GM21723 (cell line): Measurements from ENCODE around the gene MBD3L2B.

Source experiments
- ATAC-seq: cut with Tn5 transposase; IDR thresholded peaks from one replicate; pipeline ENCODE4 v1.9.1; 2021; ENCODE audit warnings: mild to moderate bottlenecking, moderate library complexity; ENCODE audit not compliant: unreplicated experiment

The MBD3L2B gene

DNA sequence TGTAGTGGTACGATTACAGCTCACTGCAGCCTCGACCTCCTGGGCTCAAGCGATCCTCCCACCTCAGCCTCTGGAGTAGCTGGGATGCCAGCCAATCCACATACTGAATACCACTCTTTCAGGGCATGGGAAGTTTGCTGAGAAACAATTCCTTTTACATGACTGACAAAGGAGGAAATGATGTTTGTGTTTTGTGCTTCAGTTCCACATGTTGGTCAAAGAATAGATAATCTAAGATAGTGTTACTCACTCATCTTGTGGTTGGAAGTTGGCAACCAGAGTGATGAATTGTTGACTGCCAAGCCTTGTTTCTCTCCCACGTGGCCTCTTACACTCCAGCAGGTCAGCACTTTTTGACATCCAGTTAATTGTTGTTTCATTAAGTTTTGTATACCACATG, 7.6 kb downstream of the MBD3L2B start:
- ATAC-seq: no peak

DNA sequence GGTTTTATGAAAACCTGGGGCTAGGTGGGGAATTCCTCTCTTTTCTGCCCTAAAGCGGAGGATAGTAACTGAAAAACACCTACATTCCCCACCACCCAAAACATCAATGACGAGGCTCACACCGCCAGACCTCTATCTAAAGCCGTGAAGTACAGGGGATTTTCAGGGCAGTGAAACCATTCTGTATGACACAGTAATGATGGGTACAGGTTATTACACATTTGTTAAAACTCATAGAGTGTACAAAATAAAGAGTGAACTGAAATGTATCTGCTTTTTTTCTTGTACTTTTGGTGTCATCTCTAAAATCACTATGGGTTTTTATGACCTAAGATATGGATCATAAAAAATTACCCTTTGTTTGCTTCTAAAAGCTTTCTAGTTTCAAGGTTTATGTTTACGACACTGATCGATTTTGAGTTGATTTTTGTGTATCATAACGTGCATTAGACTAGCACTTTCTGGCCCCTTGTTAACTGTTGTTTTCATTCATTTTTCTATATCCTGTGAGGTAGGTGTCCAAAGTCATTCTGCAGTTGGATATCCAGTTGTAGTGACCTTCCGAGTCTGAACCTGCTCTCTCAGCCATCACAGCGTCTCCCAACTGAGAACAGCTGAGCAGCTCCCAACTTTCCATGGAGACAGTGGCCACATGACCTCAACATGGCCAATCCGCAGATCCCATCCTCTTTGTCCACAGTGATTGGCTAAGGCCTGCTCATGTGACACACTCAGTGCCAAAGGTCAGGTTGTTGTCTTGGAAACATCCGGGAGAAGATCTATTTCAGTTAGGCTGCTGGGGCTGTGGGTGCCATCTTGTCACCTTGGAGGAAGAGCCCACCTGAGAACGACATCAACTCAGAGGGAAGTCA, 10.3 kb downstream of the MBD3L2B start:
- ATAC-seq: no peak

DNA sequence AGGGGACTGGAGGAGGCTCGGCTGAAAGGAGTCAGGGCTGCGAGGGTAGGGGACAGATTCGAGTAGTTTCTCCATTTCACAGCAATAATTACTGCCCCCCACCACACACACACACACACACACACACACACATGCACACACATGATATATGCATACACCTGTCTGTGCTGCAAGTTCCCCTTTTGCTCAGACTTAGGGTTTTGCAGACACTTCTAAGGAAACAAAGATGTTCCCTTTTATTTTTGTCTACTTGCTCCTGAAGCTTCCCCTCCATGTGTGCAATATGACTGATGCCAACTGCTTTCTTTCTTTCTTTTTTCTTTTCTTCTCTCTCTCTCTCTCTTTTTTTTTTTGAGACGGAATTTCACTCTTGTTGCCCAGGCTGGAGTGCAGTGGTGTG, 13.4 kb downstream of the MBD3L2B start:
- no peak for ATAC-seq

DNA sequence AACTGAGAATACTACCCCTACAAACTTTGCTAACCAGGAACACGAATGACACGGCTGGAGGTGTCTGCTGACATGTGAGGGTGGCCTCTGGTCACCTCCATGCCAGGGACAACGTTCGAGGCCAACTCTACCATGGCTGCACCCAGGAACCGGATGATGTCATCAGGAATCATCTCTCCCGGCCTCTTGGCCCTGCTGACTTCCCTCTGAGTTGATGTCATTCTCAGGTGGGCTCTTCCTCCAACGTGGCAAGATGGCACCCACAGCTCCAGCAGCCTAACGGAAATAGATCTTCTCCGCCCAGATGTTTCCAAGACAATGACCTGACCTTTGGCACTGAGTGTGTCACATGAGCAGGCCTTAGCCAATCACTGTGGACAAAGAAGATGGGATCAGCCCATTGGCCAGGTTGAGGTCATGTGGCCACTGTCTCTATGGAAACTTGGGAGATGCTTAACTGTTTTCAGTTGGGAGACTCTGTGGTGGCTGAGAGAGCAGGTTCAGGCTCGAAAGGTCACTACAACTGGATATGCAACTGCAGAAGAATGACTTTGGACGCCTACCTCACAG, 15.0 kb downstream of the MBD3L2B start:
- ATAC-seq: no peak

DNA sequence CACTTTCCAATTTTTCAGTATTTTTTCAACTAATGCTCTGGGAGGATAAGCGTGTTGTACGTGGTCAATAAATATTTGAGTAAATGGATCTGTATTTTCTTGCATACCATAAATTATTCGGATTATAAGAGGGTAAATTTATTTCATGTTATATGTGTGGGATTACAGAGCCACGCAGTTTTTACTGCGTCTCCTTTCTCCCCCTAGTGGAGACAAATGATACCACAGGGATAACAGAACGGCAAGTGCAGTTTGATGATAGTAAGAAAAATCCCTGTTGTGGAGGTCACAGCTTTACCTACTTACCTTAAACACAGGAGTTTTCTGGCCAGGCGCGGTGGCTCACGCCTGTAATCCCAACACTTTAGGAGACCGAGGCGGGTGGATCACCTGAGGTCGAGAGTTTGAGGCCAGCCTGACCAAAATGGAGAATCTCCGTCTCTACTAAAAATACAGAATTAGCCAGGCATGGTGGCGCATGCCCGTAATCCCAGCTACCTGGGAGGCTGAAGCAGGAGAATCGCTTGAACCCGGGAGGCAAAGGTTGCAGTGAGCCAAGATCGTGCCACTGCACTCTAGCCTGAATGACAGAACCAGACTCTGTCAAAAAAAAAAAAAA, 16.8 kb downstream of the MBD3L2B start:
- no peak for ATAC-seq

DNA sequence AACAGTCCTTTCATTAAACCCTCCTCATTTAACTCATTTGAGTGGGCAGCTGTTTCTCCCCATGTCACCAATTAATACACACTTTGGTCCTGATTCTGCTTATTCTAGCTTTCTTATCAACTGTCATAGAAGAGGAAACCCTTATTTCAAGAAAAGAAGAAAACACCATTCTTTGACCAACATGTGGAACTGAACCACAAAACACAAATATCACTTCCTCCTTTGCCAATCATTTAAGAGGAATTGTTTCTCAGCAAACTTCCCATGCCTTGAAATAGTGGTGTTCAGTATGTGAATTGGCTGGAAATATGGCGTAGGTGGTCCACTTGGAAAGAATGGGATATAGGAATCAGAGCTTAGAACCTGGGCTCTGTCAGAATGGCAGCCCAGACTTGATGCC, 20.4 kb downstream of the MBD3L2B start:
- no peak for ATAC-seq

DNA sequence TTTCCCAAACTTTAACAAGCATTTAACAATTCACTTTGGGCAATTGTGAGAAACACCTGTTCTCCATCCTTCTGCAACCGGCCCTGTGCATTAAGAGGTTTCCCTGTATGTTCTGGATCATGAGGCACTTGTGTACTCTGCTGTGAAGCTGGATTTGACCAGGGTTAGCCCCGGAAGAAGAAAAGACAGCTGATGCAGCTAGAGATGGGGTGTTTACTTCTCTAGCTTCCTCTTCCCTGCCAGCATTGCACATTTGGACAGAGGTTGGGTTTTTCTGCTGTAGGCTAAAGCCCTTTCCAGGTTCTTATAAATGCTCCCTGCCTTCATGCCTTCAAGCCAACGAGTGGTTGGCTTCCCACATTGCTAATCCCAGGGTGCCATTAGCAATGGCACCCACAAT, 20.9 kb downstream of the MBD3L2B start:
- no peak for ATAC-seq

DNA sequence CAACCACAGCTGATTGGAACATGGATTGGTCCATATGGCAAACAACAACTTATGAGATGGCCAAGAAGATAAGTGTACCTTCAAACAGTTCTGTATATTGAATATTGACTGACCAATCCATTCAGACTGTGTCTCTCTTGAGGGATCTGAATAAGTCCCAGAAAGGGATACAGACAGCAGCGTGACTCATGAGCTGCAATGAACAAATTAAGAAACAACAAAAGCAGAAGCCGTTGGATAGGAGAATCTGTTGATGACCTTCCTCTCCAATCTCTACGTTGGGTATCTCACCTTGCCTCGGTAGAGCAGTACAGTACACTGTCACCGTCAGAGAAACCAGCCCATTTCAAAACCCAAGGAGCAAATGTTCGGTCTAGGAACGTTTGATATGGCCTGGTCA, 21.3 kb downstream of the MBD3L2B start:
- ATAC-seq: no peak

DNA sequence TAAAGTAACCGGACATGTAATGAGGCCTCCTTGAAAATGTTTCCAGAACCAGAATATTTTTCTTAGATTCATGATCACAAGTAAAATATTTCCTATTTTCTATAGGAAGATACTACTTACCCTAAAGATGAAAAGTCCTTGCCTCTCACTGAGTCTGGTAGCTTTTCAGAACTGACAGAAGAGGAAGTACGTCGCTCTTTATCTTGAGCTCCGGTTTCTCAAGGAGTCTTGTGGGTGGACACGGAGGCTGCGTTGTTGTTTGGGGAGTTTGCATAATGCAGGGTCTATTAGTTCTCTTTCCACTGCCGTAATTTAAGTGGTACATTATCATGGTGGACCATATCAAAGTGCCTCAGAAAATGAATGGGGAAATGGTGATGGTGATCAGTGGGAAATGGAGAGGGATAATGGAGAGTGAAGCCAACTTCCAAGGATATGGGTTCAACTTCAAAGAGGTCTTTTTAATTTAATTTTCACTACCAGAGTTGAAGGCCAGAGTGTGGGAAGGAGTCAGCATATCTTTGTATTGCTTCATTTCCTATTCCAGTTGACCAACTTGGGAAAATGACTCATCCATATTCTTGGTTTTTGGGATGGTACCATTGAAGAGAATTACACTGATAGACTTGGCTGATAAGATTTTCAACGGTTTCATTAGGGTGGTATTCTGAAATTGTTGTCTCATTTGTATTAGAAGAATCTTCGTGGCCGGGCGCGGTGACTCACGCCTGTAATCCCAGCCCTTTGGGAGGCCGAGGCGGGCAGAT, 23.4 kb downstream of the MBD3L2B start:
- no peak for ATAC-seq

DNA sequence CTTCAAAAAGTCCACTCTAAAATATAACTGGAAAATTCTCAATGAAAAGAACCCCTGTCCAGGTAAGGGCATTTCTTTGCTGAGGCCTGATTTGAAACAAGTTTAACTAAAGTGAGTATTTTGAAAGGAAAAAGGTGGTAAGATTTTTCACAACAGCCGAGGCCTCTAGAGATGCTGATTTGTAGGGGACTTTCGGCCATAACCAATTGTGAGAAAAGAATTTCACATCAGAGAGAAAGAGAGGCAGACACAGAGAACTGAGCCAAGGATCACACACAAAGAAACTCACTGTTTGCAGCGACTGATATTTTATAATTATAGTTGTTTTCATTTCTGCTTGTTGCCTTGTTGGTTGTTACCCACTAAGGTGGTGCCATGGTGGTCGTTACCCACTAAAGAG, 24.4 kb downstream of the MBD3L2B start:
- no peak for ATAC-seq

DNA sequence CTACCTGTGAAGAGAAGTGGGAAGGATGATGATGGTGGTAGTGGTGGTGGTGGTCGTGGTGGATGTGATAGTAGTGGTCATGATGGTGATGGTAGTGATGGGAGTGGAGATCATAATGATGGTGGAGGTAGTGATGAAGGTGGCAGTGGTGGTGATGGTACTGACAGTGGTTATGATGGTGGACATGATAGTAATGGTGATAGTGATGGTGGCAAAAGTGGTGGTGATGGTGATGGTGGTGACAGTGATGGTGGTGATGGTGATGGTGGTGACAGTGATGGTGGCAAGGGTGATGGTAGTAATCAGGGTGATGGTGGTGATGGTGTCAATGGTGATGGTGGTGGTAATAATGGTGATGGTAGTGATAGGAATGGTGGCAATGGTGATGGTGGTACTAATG, 26.2 kb downstream of the MBD3L2B start:
- ATAC-seq: no peak

DNA sequence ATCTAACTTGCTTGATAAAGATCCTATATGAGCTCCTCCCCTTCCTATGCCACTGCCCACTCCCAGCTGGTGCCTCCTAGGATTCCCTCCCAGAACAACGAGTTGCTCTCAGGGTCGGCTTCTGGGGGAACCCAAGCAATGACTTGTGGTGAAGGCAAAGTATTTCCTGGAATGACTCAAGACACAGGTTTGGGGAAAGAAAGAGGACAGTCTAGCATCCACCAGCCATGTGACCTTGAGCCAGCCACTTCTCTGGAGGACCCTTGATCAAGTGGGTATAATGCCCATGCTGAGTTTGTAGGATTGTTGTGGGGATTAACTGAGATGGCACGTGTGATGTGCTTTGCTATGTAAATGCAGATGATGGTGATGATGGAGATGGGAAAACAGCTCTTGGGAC, 33.0 kb downstream of the MBD3L2B start:
- ATAC-seq: no peak

DNA sequence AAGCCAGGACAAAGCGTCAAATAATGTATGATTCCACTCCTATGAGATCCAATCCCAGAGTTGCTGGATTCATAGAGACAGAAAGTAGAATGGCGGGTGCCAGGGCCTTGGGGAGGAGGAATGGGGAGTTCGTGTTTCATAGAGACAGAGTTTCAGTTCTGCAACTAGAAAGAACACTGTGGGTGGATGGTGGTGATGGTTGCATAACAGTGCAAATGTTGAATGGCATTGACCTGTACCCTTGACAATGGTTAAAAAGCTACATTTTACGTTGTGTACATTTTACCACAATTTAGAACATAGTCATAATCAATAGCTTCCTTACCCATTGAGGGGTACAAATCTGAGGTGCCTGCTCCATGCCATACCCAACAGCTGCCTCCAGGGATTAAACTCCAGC, 33.4 kb downstream of the MBD3L2B start:
- ATAC-seq: no peak

DNA sequence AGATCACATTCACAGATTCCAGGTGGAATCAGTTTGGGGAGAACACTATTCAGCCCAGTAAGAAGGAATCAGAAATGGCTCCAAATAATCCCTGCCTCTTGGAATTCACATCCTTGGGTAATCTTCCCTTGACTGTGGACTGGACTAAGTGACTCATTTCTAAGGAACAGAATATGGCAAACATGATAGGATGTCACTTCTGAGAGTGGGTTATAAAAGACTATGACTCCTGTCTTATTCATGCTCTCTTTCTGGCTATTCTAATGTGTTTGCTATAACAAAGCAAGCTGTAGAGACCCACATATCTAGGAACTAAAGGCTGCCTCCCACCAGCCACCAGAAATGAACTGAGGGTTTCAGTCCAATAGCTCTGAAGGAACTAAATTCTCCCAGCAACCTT, 37.8 kb downstream of the MBD3L2B start:
- ATAC-seq: no peak

DNA sequence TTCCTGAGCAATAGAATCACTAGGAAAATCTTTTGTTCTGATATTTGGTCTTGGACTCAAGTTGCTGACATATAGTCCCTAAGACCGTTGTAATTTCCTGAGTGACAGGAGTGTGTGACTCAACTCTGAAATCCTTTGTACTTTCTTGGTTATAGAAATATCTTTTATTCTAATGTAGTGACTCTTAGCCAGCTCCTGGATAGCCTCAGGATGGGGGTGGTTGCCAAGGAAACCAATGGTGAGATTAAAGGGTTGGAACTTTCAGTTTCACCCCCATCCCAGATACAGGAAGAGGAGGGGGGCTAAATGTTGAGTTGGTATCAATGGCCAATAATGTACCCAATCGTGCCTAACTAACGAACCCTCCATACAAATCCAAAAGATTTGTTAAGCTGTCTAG, 41.8 kb downstream of the MBD3L2B start:
- ATAC-seq: no peak

DNA sequence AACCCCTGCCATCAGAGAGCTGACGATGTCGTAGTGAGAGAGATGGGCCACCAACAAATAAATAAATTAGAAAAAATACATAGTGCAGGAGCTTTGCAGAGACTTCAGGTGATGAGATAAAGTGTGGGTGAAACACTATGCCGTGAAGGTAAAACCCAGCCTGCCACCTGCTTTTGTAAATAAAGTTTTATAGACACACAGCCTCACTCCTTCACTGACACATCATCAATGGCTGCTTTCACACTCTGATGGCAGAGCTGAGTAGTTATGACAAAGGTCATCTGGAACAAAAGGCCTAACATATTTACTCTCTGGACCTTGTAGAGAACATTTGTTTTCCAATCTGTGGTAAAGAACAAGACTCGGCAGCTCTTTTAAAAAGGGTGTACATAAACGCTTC, 45.0 kb downstream of the MBD3L2B start:
- no peak for ATAC-seq

DNA sequence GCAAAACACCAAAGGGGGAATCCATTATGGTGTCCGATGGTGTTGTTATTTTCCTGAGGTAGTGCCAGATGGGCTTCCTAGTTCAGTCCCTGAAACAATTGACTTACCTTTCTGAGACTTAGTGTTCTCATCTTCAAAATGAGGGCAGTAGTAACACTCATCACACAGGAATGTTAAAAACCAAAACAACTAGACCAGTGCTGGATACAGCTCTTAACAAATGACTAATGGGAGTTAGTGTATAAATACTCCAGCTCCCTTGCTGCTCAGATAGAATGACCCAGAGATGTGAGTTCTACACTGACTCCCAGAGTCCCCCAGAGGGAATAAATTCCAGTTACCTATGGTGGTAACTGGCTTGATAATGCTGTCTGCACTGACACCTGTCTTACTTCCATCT, 49.9 kb downstream of the MBD3L2B start:
- ATAC-seq: no peak

DNA sequence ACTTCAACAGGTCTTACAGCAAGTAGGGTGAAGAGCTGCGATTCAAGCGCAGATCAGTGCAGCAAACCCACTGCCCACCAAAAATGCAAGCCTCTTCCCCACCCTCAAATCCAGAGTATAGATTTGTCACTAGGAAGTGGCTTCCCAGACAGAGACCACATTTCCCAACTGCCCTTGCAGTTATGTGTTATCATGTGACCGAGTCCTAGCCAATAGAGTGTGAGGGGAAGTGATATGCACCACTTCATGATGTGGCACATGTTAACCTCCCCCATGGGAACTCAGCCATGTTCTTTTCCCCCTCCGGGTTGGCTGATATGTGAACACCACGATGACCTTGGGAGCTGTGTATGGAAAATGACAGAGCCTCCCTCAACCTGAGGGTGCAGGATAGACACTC, 50.8 kb downstream of the MBD3L2B start:
- no peak for ATAC-seq

DNA sequence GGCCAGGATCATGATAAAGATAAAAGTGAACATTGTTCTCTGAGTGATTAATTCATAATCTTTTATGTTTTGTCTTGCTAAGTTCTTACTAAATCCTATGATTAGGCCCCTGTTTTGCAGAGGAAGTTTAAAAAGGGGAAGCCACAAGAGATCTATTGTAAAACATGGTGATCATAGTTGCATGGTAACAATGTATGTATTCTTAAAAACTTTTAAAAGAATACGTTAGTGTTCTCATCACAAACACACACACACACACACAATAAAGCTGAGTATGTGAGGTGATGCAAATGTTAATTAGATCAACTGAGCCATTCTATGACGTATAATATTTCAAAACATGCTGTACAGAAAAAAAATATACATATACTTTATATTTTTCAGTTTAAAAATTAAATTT, 51.2 kb downstream of the MBD3L2B start:
- no peak for ATAC-seq

DNA sequence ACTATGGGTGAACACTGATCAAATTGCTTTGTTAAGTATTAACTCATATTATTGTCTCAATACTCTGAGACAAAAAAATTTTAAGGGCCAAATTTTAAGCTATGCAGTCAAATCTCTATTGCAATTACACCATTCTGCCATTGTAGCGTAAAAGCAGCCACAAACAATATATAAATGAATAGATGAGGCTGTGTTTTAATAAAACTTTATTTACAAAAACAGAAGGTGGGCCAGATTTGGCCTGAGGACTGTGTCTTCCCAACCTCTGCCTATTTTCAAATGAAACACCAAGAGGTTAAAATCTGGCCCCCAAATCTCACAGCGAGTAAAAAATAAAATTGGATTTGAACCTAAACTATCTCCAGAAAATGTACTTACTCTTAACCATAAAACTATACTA, 51.7 kb downstream of the MBD3L2B start:
- no peak for ATAC-seq
